Brain microvascular endothelial cell (primary cell): ENCODE results near the gene CLDN17.

Experiments
- DNase-seq: peaks from one replicate; pipeline ENCODE4 v3.0.0-alpha.2; 2020
- H3K27ac ChIP-seq: fragments of 250-450 bp; sonication (Bioruptor Pico); 2 replicates; pipeline ENCODE4 v1.5.1; 2020; ENCODE audit warnings: mild to moderate bottlenecking, moderate library complexity
- H3K27me3 ChIP-seq: fragments of 250-450 bp; sonication (Bioruptor Pico); replicated peaks from 2 replicates; pipeline ENCODE4 v1.5.1; 2020; ENCODE audit warnings: mild to moderate bottlenecking
- H3K36me3 ChIP-seq: fragments of 250-450 bp; sonication (Bioruptor Pico); replicated peaks from 2 replicates; pipeline ENCODE4 v1.5.1; 2020; ENCODE audit warnings: mild to moderate bottlenecking
- H3K4me3 ChIP-seq: 2 replicates; pipeline ENCODE4 v1.5.1; 2011; ENCODE audit warnings: low read depth, mild to moderate bottlenecking, control low read depth, low read length, moderate library complexity
- CTCF ChIP-seq: IDR thresholded peaks from 2 replicates; pipeline ENCODE4 v1.5.1; 2011; ENCODE audit warnings: low read depth, mild to moderate bottlenecking, moderate library complexity, low read length, control low read depth, inconsistent platforms; ENCODE audit errors: missing control alignments
- in situ Hi-C: cut with HindIII; loops from 2 replicates; pipeline ENCODE4 v1.10.0; 2017; ENCODE audit warnings: low sequenced_read_pairs, low pct_ligation_motif_present

The CLDN17 gene

GRCh38 chr21:30166705-30167104 lies at the start of gene CLDN17:
CLDN17 (minus strand) TSS chr21:30166805; CDS start chr21:30166617, 188 bp downstream.
- TF ChIP-seq CTCF = no peak
- H3K27ac ChIP-seq = no peak within 1 kb of the TSS
- no peaks in the 10 kb centered on the region for H3K36me3 ChIP-seq
- H3K4me3 ChIP-seq = no peak within 1 kb of the TSS
- in situ Hi-C loops = no loop called here
- DNase-seq = no peak
- no peaks in the 10 kb centered on the region for H3K27me3 ChIP-seq

GRCh38 chr21:30216041-30216723 lies 49.6 kb upstream of the CLDN17 start, which contains the start of gene CLDN8:
CLDN8 (minus strand) TSS chr21:30216097; CDS start chr21:30215925, 172 bp downstream.
- no peak for DNase-seq
- H3K4me3 ChIP-seq = no peak within 1 kb of the TSS
- TF ChIP-seq CTCF = no peak
- H3K27me3 ChIP-seq = no peaks in the 10 kb centered on the region
- no peaks in the 10 kb centered on the region for H3K36me3 ChIP-seq
- H3K27ac ChIP-seq = no peak within 1 kb of the TSS
- in situ Hi-C loops = no loop called here

DNA sequence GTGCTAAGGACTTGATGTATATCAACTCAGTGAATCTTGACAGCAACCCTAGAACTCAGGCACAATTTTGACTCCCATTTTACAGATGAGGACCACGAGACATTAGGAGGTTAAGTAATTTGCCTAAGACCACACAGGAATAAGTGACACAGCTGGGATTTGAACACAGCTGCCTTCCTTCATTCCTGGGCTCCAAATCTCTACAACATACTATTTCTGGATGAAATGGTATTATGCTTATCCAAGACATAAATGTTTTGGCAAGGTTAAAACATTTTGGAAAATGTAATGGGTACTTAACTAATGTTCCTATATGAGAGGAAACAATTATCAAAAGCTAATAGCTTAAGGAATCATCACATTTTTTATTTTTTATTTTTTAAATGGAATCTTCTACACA lies 44.5 kb upstream of the CLDN17 start:
- Histone ChIP-seq H3K36me3 (no peaks in the 10 kb centered on the region), H3K27ac (no peak overlapping the region), H3K4me3 (no peak overlapping the region), H3K27me3 (no peaks in the 10 kb centered on the region)
- in situ Hi-C loops = no loop called here
- no peak for DNase-seq
- no peak for TF ChIP-seq CTCF

DNA sequence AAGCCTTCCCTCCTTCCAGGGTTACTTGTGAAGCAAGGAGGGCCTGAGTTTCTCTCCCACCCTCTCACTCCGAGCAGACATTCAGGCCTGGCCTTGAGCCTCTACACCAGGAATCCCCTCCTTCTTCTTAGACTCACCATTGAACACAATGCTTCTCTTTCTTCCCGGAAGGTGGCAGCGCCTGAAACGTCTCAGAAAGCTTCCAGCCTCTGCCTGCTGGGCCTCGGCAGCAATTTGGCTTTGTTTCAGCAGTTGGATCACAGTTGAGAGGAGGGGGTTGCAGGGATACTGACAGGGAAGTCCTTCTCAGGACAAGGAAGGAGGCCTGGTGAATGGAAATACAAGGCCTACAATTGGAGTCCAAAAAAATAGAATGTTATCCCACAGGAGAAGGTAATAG lies 43.0 kb upstream of the CLDN17 start:
- no peaks in the 10 kb centered on the region for H3K27me3 ChIP-seq
- H3K36me3 ChIP-seq = no peaks in the 10 kb centered on the region
- H3K27ac ChIP-seq = no peak overlapping the region
- H3K4me3 ChIP-seq = no peak overlapping the region
- DNase-seq = no peak
- peak; percentile 42 for TF ChIP-seq CTCF
- in situ Hi-C loops = no loop called here

DNA sequence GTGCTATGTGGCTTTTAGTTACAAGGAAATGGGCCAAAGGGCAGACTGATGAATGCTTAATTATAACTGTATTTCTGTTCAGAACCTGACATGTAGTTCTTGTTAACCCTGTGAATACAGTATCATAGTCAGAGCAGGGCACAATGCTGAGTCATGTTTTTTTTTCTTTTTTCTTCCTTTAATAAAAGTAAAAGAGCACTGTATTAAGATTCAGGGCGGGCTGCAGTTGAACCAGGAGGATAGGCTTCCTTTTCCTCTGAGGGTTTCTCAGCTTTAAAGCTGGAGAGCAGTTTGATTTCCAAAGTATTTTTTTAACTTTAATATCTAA lies 40.6 kb upstream of the CLDN17 start:
- TF ChIP-seq CTCF = no peak
- H3K27ac ChIP-seq = peak overlapping the region; percentile 67
- no peaks in the 10 kb centered on the region for H3K27me3 ChIP-seq

More for the DNA sequence above, 40.6 kb upstream of the CLDN17 start:
- Histone ChIP-seq H3K4me3 (no peak overlapping the region), H3K36me3 (no peaks in the 10 kb centered on the region)
- DNase-seq = no peak
- in situ Hi-C loops = no loop called here
